Hepatocyte (in vitro differentiated cells): ENCODE data around the gene SIAH3.

Experiments used
- EZH2 ChIP-seq: fragments of 200-600 bp; sonication (generic); IDR thresholded peaks from 2 replicates; pipeline ENCODE4 v1.6.1; 2016; ENCODE audit warnings: antibody characterized with exemption, mild to moderate bottlenecking, borderline replicate concordance
- EZH2phosphoT487 ChIP-seq: fragments of 200-600 bp; sonication (generic); IDR thresholded peaks from one replicate; pipeline ENCODE4 v1.6.1; 2018; ENCODE audit warnings: antibody characterized with exemption, mild to moderate bottlenecking, low read depth, moderate library complexity; ENCODE audit not compliant: unreplicated experiment, severe bottlenecking
- TF ChIP-seq, protein P1 (sequence below): fragments of 200-600 bp; sonication (generic); IDR thresholded peaks from 2 replicates; pipeline ENCODE4 v1.5.1; 2016; ENCODE audit warnings: antibody characterized with exemption, mild to moderate bottlenecking; ENCODE audit not compliant: poor library complexity

DNA sequence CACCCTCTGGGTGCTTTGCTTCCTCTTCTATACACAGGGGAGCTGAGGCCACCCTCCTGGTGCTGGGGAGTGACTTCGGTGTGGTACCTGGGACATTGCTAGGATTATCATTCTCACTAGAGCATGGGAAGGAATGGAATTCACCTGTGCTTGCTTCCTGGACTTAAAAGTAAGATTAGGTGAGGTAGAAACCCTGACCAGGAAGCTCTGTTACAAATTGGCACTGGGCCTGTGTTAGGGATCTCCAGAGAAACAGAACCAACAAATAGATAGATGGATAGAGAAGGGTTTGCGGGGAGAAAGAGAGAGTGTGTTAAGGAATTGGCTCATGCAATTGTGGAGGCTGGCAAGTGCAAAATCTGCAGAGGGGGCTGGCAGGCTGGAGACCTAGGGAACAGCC lies 13.9 kb upstream of the SIAH3 start:
- TF ChIP-seq EZH2phosphoT487 (no peak), EZH2 (no peak)
- TF ChIP-seq, protein P1, sequence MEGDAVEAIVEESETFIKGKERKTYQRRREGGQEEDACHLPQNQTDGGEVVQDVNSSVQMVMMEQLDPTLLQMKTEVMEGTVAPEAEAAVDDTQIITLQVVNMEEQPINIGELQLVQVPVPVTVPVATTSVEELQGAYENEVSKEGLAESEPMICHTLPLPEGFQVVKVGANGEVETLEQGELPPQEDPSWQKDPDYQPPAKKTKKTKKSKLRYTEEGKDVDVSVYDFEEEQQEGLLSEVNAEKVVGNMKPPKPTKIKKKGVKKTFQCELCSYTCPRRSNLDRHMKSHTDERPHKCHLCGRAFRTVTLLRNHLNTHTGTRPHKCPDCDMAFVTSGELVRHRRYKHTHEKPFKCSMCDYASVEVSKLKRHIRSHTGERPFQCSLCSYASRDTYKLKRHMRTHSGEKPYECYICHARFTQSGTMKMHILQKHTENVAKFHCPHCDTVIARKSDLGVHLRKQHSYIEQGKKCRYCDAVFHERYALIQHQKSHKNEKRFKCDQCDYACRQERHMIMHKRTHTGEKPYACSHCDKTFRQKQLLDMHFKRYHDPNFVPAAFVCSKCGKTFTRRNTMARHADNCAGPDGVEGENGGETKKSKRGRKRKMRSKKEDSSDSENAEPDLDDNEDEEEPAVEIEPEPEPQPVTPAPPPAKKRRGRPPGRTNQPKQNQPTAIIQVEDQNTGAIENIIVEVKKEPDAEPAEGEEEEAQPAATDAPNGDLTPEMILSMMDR: no peak
